Stimulated activated CD4-positive, alpha-beta T cell treated with anti-CD3 and anti-CD28 coated beads, Interleukin-2, amount 100 ng/mL, for 48 hours (primary cell): ENCODE results near the gene KIAA1217.
"Not testable (repeated sequence)": the region's sequence is repeated elsewhere in the genome, so short reads cannot be mapped to it uniquely, and the experiment has no call there.

Experiments used
- DNase-seq, 2 donors: peaks; one replicate each; pipeline ENCODE4 v3.0.0-alpha.2; 2020

The KIAA1217 gene

GRCh38 chr10:24344279-24344678 lies 135.3 kb downstream of the KIAA1217 start:
- no peak for DNase-seq

GRCh38 chr10:24344695-24345463 lies 135.9 kb downstream of the KIAA1217 start:
- DNase-seq = no peak

GRCh38 chr10:24346877-24347519 lies 138.1 kb downstream of the KIAA1217 start:
- no peak for DNase-seq

GRCh38 chr10:24349379-24350001 lies 140.6 kb downstream of the KIAA1217 start:
- no peak for DNase-seq

- DNase-seq = no peak
Observed at GRCh38 chr10:24350070-24350921, 141.4 kb downstream of the KIAA1217 start.

GRCh38 chr10:24350922-24351225 lies 141.9 kb downstream of the KIAA1217 start:
- not testable (repeated sequence) for DNase-seq

- DNase-seq = no peak
Observed at GRCh38 chr10:24351961-24352360, 143.0 kb downstream of the KIAA1217 start.

- DNase-seq = no peak
Observed at GRCh38 chr10:24352399-24352798, 143.5 kb downstream of the KIAA1217 start.

- no peak for DNase-seq
Observed at GRCh38 chr10:24353319-24353718, 144.4 kb downstream of the KIAA1217 start.

GRCh38 chr10:24355056-24355688 lies 146.2 kb downstream of the KIAA1217 start:
- no peak for DNase-seq

- no peak for DNase-seq
Observed at GRCh38 chr10:24357344-24358004, 148.5 kb downstream of the KIAA1217 start.

- DNase-seq = no peak
Observed at GRCh38 chr10:24358022-24358421, 149.1 kb downstream of the KIAA1217 start.

GRCh38 chr10:24360282-24361127 lies 151.6 kb downstream of the KIAA1217 start:
- peak; percentile 18 to 39 for DNase-seq

- no peak for DNase-seq
Observed at GRCh38 chr10:24363070-24363469, 154.1 kb downstream of the KIAA1217 start.

- no peak for DNase-seq
Observed at GRCh38 chr10:24367688-24368087, 158.8 kb downstream of the KIAA1217 start.

GRCh38 chr10:24370877-24371276 lies 161.9 kb downstream of the KIAA1217 start:
- no peak for DNase-seq

GRCh38 chr10:24371396-24371795 lies 162.5 kb downstream of the KIAA1217 start:
- no peak for DNase-seq

- no peak for DNase-seq
Observed at GRCh38 chr10:24374134-24374915, 165.4 kb downstream of the KIAA1217 start.

GRCh38 chr10:24375510-24375909 lies 166.6 kb downstream of the KIAA1217 start:
- DNase-seq = no peak

- no peak for DNase-seq
Observed at GRCh38 chr10:24376731-24377130, 167.8 kb downstream of the KIAA1217 start.
